ENCODE measurements around the gene TCF4.

TCF4 gene

GRCh38 chr18:55328301-55328700, 259.7 kb downstream of the TCF4 start:
- in situ Hi-C loops (cut with HindIII; ENCODE audit: low sequenced_read_pairs): no loop called here

- in situ Hi-C loops (cut with HindIII; ENCODE audit: low sequenced_read_pairs): no loop called here
These were observed 260.5 kb downstream of the TCF4 start for GRCh38 chr18:55327454-55327853.

- in situ Hi-C loops (cut with HindIII; ENCODE audit: low sequenced_read_pairs): no loop called here
These were observed 261.9 kb downstream of the TCF4 start for GRCh38 chr18:55326134-55326533.

GRCh38 chr18:55324166-55324565, 263.8 kb downstream of the TCF4 start:
- in situ Hi-C loops (cut with HindIII; ENCODE audit: low sequenced_read_pairs): no loop called here

- in situ Hi-C loops (cut with HindIII; ENCODE audit: low sequenced_read_pairs): no loop called here
These were observed 264.7 kb downstream of the TCF4 start for GRCh38 chr18:55323051-55323994.

- in situ Hi-C loops (cut with HindIII; ENCODE audit: low sequenced_read_pairs): no loop called here
These were observed 265.7 kb downstream of the TCF4 start for GRCh38 chr18:55322178-55322735.

- in situ Hi-C loops (cut with HindIII; ENCODE audit: low sequenced_read_pairs): no loop called here
These were observed 266.5 kb downstream of the TCF4 start for GRCh38 chr18:55321265-55322177.

- in situ Hi-C loops (cut with HindIII; ENCODE audit: low sequenced_read_pairs): no loop called here
These were observed 267.3 kb downstream of the TCF4 start for GRCh38 chr18:55320424-55321264.

- in situ Hi-C loops (cut with HindIII; ENCODE audit: low sequenced_read_pairs): no loop called here
These were observed 268.4 kb downstream of the TCF4 start for GRCh38 chr18:55319459-55320193.

- in situ Hi-C loops (cut with HindIII; ENCODE audit: low sequenced_read_pairs): no loop called here
These were observed 269.0 kb downstream of the TCF4 start for GRCh38 chr18:55318951-55319441.

GRCh38 chr18:55317864-55318263, 270.1 kb downstream of the TCF4 start:
- in situ Hi-C loops (cut with HindIII; ENCODE audit: low sequenced_read_pairs): no loop called here

GRCh38 chr18:55317324-55317723, 270.7 kb downstream of the TCF4 start:
- in situ Hi-C loops (cut with HindIII; ENCODE audit: low sequenced_read_pairs): no loop called here

- in situ Hi-C loops (cut with HindIII; ENCODE audit: low sequenced_read_pairs): no loop called here
These were observed 271.4 kb downstream of the TCF4 start for GRCh38 chr18:55316486-55317184.

GRCh38 chr18:55314615-55315237, 273.3 kb downstream of the TCF4 start:
- in situ Hi-C loops (cut with HindIII; ENCODE audit: low sequenced_read_pairs): no loop called here

- in situ Hi-C loops (cut with HindIII; ENCODE audit: low sequenced_read_pairs): no loop called here
These were observed 274.0 kb downstream of the TCF4 start for GRCh38 chr18:55314031-55314430.

GRCh38 chr18:55310863-55311262, 277.1 kb downstream of the TCF4 start:
- in situ Hi-C loops (cut with HindIII; ENCODE audit: low sequenced_read_pairs): no loop called here

GRCh38 chr18:55310044-55310676, 277.8 kb downstream of the TCF4 start:
- in situ Hi-C loops (cut with HindIII; ENCODE audit: low sequenced_read_pairs): no loop called here

- in situ Hi-C loops (cut with HindIII; ENCODE audit: low sequenced_read_pairs): no loop called here
These were observed 278.7 kb downstream of the TCF4 start for GRCh38 chr18:55309249-55309648.

All from DLD1 (cell line).